Forelimb muscle (tissue), 1 donor: ENCODE data around the gene SHQ1. TPM values are rescaled to one million over a fixed set of nuclear protein-coding genes. Genes with fewer than 3 reads are reported as not detected.
"Not testable (repeated sequence)": the region's sequence is repeated elsewhere in the genome, so short reads cannot be mapped to it uniquely, and the experiment has no call there.

Experiments used
- DNase-seq: peaks from one replicate; pipeline ENCODE4 v3.0.0-alpha.2; 2013; ENCODE audit warnings: low read depth
- polyA plus RNA-seq: library from polyadenylated mRNA; unstranded; fragments of 120-200 nt; gene quantifications from one replicate; pipeline ENCODE4 v1.2.1, GENCODE V29; 2013; ENCODE audit not compliant: insufficient read length

The SHQ1 gene
- polyA plus RNA-seq, 1 donor: 12.4 TPM

DNA sequence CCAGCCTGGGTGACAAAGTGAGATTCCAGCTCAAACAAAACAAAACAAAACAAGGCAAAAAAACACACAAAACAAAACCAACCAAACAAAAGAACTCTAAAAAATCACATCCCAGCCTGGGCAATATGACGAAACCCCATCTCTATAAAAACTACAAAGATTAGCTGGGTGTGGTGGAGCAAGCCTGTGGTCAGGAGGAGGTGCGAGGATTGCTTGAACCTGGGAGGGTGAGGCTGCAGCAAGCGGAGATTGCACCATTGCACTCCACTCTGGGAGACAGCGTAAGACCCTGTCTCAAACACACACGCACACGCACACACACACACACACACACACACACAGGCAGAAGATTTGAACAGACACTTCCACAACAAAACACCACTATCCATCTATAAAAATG lies 99.6 kb downstream of the SHQ1 start:
- DNase-seq: no peak

DNA sequence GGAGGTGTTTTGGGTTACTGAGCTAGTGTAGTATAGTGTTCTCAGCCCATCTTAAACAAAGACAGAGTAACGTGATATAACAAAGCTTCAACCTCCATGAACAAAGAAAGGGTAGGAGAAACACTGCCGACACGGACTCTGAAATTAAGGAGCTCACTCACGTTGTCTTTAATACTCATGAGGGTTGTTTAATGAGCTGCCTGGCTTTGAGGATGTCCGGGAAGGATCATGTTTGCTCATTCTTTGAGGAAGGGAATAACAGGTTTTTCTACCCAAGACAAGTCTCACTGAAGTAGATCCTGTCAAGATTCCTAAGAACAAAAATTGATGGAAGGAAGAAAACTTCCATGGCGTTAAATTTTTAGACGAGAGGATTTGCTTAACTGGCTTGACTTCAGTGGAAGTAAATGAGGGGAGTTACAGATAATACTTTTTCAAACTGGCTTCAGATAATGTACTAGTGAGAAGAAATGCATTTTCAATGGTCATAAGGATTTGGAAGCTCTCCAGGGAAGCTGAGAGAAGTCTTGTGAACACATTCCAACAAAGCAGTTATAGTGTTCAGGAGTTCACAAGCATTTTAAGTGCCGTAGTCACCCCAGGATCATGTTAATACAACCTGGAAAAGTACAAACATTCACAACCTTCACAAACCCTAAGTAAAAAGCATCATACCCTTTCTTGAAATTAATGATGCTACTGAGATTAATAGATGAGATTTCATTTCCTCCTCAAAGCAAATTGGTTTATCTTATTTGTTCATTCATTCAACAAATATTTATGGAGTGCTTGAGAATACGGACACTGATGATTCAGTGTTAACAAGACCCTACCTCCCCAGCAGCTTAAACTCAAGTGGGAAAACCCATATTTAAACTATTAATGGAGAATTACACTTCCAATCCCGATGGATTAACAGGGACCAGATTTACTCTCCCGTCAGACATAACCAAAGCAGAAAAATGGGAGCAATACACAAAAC lies 101.5 kb downstream of the SHQ1 start:
- no peak for DNase-seq

DNA sequence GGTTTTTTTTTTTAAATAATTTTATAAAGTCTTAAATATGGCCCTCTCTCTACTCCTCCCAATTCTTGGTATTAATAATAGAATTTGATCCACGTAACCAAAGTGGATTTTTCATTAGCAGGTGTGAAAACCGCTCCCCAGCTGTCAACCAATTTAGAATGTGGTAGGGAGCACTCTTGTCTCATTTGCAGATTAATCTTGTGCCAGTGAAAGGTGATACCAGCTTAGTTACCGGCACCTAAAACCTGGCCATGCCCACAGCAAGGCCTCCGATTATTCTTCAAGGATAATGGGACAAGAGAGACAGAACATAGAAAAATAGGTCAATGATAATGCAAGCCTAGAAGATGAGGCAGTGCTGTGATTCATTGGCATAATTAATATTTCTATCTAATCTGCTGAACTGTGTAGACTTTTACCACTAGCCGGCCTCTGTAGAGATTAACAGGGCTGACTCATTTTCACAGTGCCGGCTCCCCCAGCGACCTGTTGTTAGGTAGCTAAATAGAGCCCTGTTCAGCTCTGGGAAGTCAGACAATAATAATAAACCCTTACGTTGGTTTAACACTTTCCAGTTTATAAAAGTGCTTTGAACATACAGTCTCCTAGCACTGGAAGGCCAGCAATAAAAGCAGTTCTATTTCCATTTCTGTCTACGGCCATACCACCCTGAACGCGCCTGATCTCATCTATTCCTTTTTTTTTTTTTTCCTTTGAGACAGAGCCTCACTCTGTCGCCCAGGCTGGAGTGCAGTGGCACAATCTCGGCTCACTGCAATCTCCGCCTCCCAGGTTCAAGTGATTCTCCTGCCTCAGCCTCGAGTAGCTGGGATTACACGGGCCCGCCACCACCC lies 102.9 kb downstream of the SHQ1 start:
- no peak for DNase-seq

- no peak for DNase-seq
Observed at GRCh38 chr3:72744330-72744729, 103.9 kb downstream of the SHQ1 start.

GRCh38 chr3:72739531-72740466 lies 108.4 kb downstream of the SHQ1 start:
- no peak for DNase-seq

- no peak for DNase-seq
Observed at GRCh38 chr3:72738752-72739530, 109.3 kb downstream of the SHQ1 start.

- DNase-seq: not testable (repeated sequence)
Observed at GRCh38 chr3:72735072-72735471, 113.2 kb downstream of the SHQ1 start.

GRCh38 chr3:72733676-72734075 lies 114.6 kb downstream of the SHQ1 start:
- no peak for DNase-seq

DNA sequence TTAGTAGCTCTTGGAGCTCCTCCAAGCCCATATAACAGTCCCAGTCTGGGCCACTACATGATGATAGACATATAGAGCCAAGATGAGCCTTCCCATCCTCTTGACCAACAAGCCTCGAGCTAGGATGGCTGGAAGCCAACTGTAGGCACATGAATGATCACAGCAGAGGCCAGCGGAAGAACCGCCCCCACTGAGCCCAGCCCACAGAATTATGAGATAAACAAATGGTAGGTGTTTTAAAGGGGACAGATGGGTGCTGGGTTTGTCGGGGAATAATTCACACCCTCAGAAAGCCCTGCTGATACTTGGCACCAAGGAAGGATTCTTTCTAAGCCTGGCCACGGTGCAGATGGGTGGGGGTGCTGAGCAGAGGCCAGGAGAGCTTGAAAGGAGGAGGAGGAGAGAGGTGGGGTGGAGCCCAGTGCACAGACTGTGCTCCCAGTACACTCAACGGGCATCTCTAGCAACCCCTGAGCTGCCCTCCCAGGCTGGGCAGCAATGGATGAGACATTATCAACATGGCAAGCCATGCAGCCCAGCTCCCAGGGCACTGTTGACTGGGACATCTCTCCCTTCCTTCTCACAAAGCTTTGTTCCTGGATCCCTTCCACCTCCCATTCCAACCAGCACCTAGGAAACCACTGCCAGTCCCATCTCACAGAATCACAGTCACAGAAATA lies 115.4 kb downstream of the SHQ1 start:
- DNase-seq: not testable (repeated sequence)

- no peak for DNase-seq
Observed at GRCh38 chr3:72728958-72729467, 119.2 kb downstream of the SHQ1 start.

- no peak for DNase-seq
Observed at GRCh38 chr3:72728329-72728889, 119.8 kb downstream of the SHQ1 start.

DNA sequence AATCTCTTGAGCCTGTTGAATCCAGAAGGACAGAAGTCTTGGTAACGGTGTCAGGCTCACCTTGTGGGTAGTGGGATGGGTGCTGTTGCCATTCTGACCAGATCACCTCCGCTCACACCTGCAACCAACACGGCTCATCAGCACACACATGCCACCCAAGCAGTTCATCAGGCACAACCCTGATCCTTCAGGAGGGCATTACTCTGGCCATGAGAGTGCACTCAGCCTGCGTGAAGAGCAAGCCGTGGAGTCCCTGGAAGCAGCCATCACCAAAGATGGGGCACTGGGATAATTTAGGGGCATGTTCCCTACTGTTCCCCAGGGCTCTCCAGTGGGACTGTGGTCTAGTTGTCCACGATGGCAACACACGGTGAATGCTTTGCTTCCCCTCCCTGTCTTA lies 120.5 kb downstream of the SHQ1 start:
- DNase-seq: no peak

- peak; percentile 43 for DNase-seq
Observed at GRCh38 chr3:72727172-72727571, 121.1 kb downstream of the SHQ1 start.

DNA sequence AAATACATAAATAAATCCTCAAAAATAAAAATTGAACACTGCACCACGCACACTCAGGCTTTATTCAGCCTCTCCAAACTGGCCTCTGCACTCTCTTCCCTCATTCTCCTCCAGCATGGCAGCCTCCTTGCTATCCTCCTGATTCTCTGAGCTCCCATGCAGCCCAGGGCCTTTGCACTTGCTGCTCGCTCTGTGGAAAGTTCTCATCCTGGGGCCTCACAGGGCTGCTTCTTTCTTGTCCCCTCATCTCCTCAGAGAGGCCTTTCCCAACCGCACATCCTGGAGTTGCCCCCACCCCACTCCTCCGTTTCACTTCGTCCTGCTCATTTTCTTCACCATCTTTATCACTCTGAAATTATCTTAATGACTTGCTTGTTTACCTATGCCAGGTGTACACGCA lies 123.0 kb downstream of the SHQ1 start:
- no peak for DNase-seq

GRCh38 chr3:72724070-72724469 lies 124.2 kb downstream of the SHQ1 start:
- DNase-seq: no peak

DNA sequence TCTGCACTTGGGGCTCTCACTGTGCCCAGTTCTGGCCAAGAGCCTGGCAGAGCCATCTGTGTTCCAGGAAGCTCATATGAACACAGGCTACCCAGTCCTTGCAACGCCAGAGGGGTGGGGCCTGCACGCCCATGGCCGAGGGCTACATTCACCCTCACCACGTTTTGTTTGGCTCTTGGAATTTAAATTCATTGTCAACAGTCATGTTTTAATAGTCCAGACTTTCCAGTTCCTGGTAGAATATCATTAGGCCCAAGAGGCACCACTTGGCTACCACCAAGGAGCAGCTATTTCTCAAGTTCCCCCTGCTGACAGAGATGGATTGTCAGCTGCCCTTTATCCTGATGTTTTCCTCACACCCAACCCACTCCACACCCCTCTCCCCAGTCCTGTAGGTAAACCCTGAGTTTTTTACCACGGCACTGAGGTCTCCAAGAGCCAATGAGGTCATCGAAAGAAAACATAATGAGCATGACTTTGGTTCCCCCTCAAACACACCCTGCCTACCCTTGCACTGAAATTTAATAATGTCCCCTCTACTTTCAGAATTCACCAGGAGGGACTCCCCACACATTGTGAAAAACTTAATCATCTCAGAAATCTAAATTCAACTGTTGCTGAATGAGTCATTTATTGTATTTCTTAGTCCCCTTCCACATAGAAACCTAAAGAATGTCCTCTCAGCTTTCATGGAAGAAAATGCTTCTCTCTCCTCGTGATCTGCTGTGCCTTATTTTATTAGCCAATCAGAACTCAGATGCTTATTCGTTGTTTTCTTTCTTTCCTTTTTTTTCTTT lies 125.1 kb downstream of the SHQ1 start:
- DNase-seq: no peak

DNA sequence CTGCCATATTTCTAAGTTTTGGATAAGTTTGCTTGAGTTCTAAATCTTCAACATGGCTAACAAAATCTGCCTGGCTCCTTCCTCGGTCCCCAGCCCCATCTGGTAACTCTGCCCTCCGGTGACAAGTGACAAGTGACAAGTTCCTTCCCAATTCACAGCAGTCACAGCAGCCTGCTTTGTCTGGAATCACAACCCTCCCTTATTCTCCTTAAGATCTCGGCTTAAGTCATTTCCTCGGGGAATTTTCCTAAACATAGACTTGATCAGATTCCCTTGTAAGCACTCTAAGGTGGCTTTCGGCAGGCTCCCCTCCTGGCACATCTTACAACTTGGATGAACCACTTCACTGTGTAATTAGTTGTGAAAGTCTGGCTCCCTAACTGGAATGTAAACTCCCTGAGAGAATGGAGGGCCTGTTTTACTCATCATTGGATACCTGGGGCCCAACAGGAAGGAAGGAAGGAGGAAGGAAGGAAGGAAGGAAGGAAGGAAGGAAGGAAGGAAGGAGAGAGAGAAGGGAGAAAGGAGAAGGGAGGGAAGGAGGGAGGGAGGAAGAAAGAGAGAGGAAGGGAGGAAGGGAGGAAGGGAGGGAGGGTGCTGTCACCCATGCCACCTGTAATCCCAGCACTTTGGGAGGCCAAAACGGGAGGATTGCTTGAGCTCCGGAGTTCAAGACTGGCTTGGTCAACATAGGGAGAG lies 126.4 kb downstream of the SHQ1 start:
- DNase-seq: no peak

GRCh38 chr3:72720566-72720965 lies 127.7 kb downstream of the SHQ1 start:
- no peak for DNase-seq
